SK-N-SH treated with all-trans-retinoic acid at 6 μM for 48 hours (cell line): ENCODE measurements around the gene CDC34.

Experiments
- ATAC-seq: fragments of 200-7000 bp; cut with Tn5 transposase; 3 replicates; pipeline ENCODE4 v1.9.1; 2020; ENCODE audit warnings: mild to moderate bottlenecking, moderate library complexity
- ARNTL ChIP-seq: fragments of 450-650 bp; formaldehyde crosslinking; IDR thresholded peaks from 2 replicates; pipeline ENCODE4 v1.5.0; 2020; ENCODE audit warnings: low read depth, mild to moderate bottlenecking, moderate library complexity, borderline replicate concordance
- BACH2 ChIP-seq: fragments of 250-450 bp; sonication (Bioruptor Pico); IDR thresholded peaks from 2 replicates; pipeline ENCODE4 v1.9.0; 2021; ENCODE audit warnings: mild to moderate bottlenecking, borderline replicate concordance
- CREB5 ChIP-seq: fragments of 250-450 bp; sonication (Bioruptor Pico); IDR thresholded peaks from 2 replicates; pipeline ENCODE4 v1.5.1; 2020; ENCODE audit warnings: low read depth, mild to moderate bottlenecking, moderate library complexity
- CSRNP3 ChIP-seq: fragments of 250-450 bp; sonication (Bioruptor Pico); IDR thresholded peaks from 2 replicates; pipeline ENCODE4 v1.5.1; 2021; ENCODE audit warnings: mild to moderate bottlenecking, moderate library complexity
- GLIS3 ChIP-seq: fragments of 250-450 bp; sonication (Bioruptor Pico); IDR thresholded peaks from 2 replicates; pipeline ENCODE4 v1.5.0; 2020; ENCODE audit warnings: mild to moderate bottlenecking, moderate library complexity
- ISL1 ChIP-seq: fragments of 250-450 bp; sonication (Bioruptor Pico); IDR thresholded peaks from 2 replicates; pipeline ENCODE4 v2.1.2; 2022; ENCODE audit warnings: mild to moderate bottlenecking, moderate library complexity
- OSR1 ChIP-seq: fragments of 250-450 bp; sonication (Bioruptor Pico); IDR thresholded peaks from 2 replicates; pipeline ENCODE4 v1.8.0; 2022; ENCODE audit warnings: moderate library complexity, mild to moderate bottlenecking, inconsistent platforms
- POU6F1 ChIP-seq: fragments of 250-450 bp; sonication (Bioruptor Pico); IDR thresholded peaks from 2 replicates; pipeline ENCODE4 v1.8.0; 2021; ENCODE audit warnings: low read depth, mild to moderate bottlenecking, moderate library complexity, borderline replicate concordance
- PPARA ChIP-seq: fragments of 250-450 bp; sonication (Bioruptor Pico); IDR thresholded peaks from 2 replicates; pipeline ENCODE4 v1.5.0; 2020; ENCODE audit warnings: mild to moderate bottlenecking, borderline replicate concordance
- RARB ChIP-seq: fragments of 250-450 bp; sonication (Bioruptor Pico); IDR thresholded peaks from 2 replicates; pipeline ENCODE4 v1.8.0; 2021; ENCODE audit warnings: mild to moderate bottlenecking, moderate library complexity
- TCF4 ChIP-seq: fragments of 250-450 bp; sonication (Bioruptor Pico); IDR thresholded peaks from 2 replicates; pipeline ENCODE4 v1.8.0; 2021; ENCODE audit warnings: mild to moderate bottlenecking, moderate library complexity, borderline replicate concordance
- TOX ChIP-seq: fragments of 250-450 bp; sonication (Bioruptor Pico); IDR thresholded peaks from 2 replicates; pipeline ENCODE4 v1.8.0; 2021; ENCODE audit warnings: mild to moderate bottlenecking, moderate library complexity, borderline replicate concordance
- TSHZ2 ChIP-seq: fragments of 250-450 bp; sonication (Bioruptor Pico); IDR thresholded peaks from 2 replicates; pipeline ENCODE4 v1.5.0; 2020; ENCODE audit warnings: mild to moderate bottlenecking, moderate library complexity
- ZC3H10 ChIP-seq: fragments of 250-450 bp; sonication (Bioruptor Pico); IDR thresholded peaks from 2 replicates; pipeline ENCODE4 v1.5.1; 2021; ENCODE audit warnings: mild to moderate bottlenecking, moderate library complexity
- ZFP3 ChIP-seq: fragments of 250-450 bp; sonication (Bioruptor Pico); IDR thresholded peaks from 2 replicates; pipeline ENCODE4 v1.5.0; 2020; ENCODE audit warnings: mild to moderate bottlenecking, moderate library complexity
- ZNF70 ChIP-seq: fragments of 450-650 bp; formaldehyde crosslinking; IDR thresholded peaks from 2 replicates; pipeline ENCODE4 v1.5.0; 2020; ENCODE audit warnings: mild to moderate bottlenecking, moderate library complexity
- ZNF8 ChIP-seq: fragments of 450-650 bp; formaldehyde crosslinking; IDR thresholded peaks from 2 replicates; pipeline ENCODE4 v1.5.0; 2020; ENCODE audit warnings: mild to moderate bottlenecking, moderate library complexity

Gene CDC34

GRCh38 chr19:485583-486236 lies 45.9 kb upstream of the CDC34 start:
- ATAC-seq: no peak
- TF ChIP-seq ZC3H10 (CRISPR knock-in tag): no peak
- no peak for TF ChIP-seq CREB5 (CRISPR knock-in tag)
- no peak for TF ChIP-seq RARB (CRISPR knock-in tag)
- TF ChIP-seq ARNTL (CRISPR knock-in tag): no peak
- no peak for TF ChIP-seq TCF4 (CRISPR knock-in tag)
- TF ChIP-seq OSR1 (CRISPR knock-in tag): no peak
- TF ChIP-seq PPARA (CRISPR knock-in tag): no peak
- no peak for TF ChIP-seq BACH2 (CRISPR knock-in tag)
- TF ChIP-seq ZFP3 (CRISPR knock-in tag): no peak
- no peak for TF ChIP-seq POU6F1 (CRISPR knock-in tag)
- no peak for TF ChIP-seq TOX (CRISPR knock-in tag)
- TF ChIP-seq TSHZ2 (CRISPR knock-in tag): no peak
- no peak for TF ChIP-seq ISL1 (CRISPR knock-in tag)
- TF ChIP-seq GLIS3 (CRISPR knock-in tag): no peak
- TF ChIP-seq ZNF8 (CRISPR knock-in tag): no peak
- TF ChIP-seq CSRNP3 (CRISPR knock-in tag): no peak
- no peak for TF ChIP-seq ZNF70 (CRISPR knock-in tag)

GRCh38 chr19:488505-489417 lies 42.8 kb upstream of the CDC34 start:
- peak; percentile 64 for TF ChIP-seq TSHZ2 (CRISPR knock-in tag)
- TF ChIP-seq CREB5 (CRISPR knock-in tag): no peak
- peak; percentile 95 for ATAC-seq
